SK-N-SH treated with all-trans-retinoic acid at 6 μM for 48 hours (cell line): Measurements from ENCODE around the gene MMP19.

Source experiments
- ATAC-seq: fragments of 200-7000 bp; cut with Tn5 transposase; 3 replicates; pipeline ENCODE4 v1.9.1; 2020; ENCODE audit warnings: mild to moderate bottlenecking, moderate library complexity
- ARNTL ChIP-seq: fragments of 450-650 bp; formaldehyde crosslinking; IDR thresholded peaks from 2 replicates; pipeline ENCODE4 v1.5.0; 2020; ENCODE audit warnings: low read depth, mild to moderate bottlenecking, moderate library complexity, borderline replicate concordance
- BACH2 ChIP-seq: fragments of 250-450 bp; sonication (Bioruptor Pico); IDR thresholded peaks from 2 replicates; pipeline ENCODE4 v1.9.0; 2021; ENCODE audit warnings: mild to moderate bottlenecking, borderline replicate concordance
- CREB5 ChIP-seq: fragments of 250-450 bp; sonication (Bioruptor Pico); IDR thresholded peaks from 2 replicates; pipeline ENCODE4 v1.5.1; 2020; ENCODE audit warnings: low read depth, mild to moderate bottlenecking, moderate library complexity
- CSDC2 ChIP-seq: fragments of 250-450 bp; sonication (Bioruptor Pico); IDR thresholded peaks from 2 replicates; pipeline ENCODE4 v1.5.0; 2020; ENCODE audit warnings: mild to moderate bottlenecking, moderate library complexity
- CSRNP3 ChIP-seq: fragments of 250-450 bp; sonication (Bioruptor Pico); IDR thresholded peaks from 2 replicates; pipeline ENCODE4 v1.5.1; 2021; ENCODE audit warnings: mild to moderate bottlenecking, moderate library complexity
- ESRRG ChIP-seq: fragments of 250-450 bp; sonication (Bioruptor Pico); IDR thresholded peaks from 2 replicates; pipeline ENCODE4 v1.6.1; 2021; ENCODE audit warnings: mild to moderate bottlenecking
- GLIS3 ChIP-seq: fragments of 250-450 bp; sonication (Bioruptor Pico); IDR thresholded peaks from 2 replicates; pipeline ENCODE4 v1.5.0; 2020; ENCODE audit warnings: mild to moderate bottlenecking, moderate library complexity
- ISL1 ChIP-seq: fragments of 250-450 bp; sonication (Bioruptor Pico); IDR thresholded peaks from 2 replicates; pipeline ENCODE4 v2.1.2; 2022; ENCODE audit warnings: mild to moderate bottlenecking, moderate library complexity
- PATZ1 ChIP-seq: fragments of 250-450 bp; sonication (Bioruptor Pico); IDR thresholded peaks from 2 replicates; pipeline ENCODE4 v1.8.0; 2020; ENCODE audit warnings: mild to moderate bottlenecking, moderate library complexity, borderline replicate concordance
- POU6F1 ChIP-seq: fragments of 250-450 bp; sonication (Bioruptor Pico); IDR thresholded peaks from 2 replicates; pipeline ENCODE4 v1.8.0; 2021; ENCODE audit warnings: low read depth, mild to moderate bottlenecking, moderate library complexity, borderline replicate concordance
- PPARA ChIP-seq: fragments of 250-450 bp; sonication (Bioruptor Pico); IDR thresholded peaks from 2 replicates; pipeline ENCODE4 v1.5.0; 2020; ENCODE audit warnings: mild to moderate bottlenecking, borderline replicate concordance
- RARB ChIP-seq: fragments of 250-450 bp; sonication (Bioruptor Pico); IDR thresholded peaks from 2 replicates; pipeline ENCODE4 v1.8.0; 2021; ENCODE audit warnings: mild to moderate bottlenecking, moderate library complexity
- SNAI2 ChIP-seq: fragments of 250-450 bp; sonication (Bioruptor Pico); IDR thresholded peaks from 2 replicates; pipeline ENCODE4 v1.5.0; 2020; ENCODE audit warnings: mild to moderate bottlenecking, moderate library complexity
- TCF4 ChIP-seq: fragments of 250-450 bp; sonication (Bioruptor Pico); IDR thresholded peaks from 2 replicates; pipeline ENCODE4 v1.8.0; 2021; ENCODE audit warnings: mild to moderate bottlenecking, moderate library complexity, borderline replicate concordance
- TOX ChIP-seq: fragments of 250-450 bp; sonication (Bioruptor Pico); IDR thresholded peaks from 2 replicates; pipeline ENCODE4 v1.8.0; 2021; ENCODE audit warnings: mild to moderate bottlenecking, moderate library complexity, borderline replicate concordance
- TSHZ2 ChIP-seq: fragments of 250-450 bp; sonication (Bioruptor Pico); IDR thresholded peaks from 2 replicates; pipeline ENCODE4 v1.5.0; 2020; ENCODE audit warnings: mild to moderate bottlenecking, moderate library complexity
- ZC3H10 ChIP-seq: fragments of 250-450 bp; sonication (Bioruptor Pico); IDR thresholded peaks from 2 replicates; pipeline ENCODE4 v1.5.1; 2021; ENCODE audit warnings: mild to moderate bottlenecking, moderate library complexity
- ZFP3 ChIP-seq: fragments of 250-450 bp; sonication (Bioruptor Pico); IDR thresholded peaks from 2 replicates; pipeline ENCODE4 v1.5.0; 2020; ENCODE audit warnings: mild to moderate bottlenecking, moderate library complexity
- ZFP30 ChIP-seq: fragments of 450-650 bp; formaldehyde crosslinking; IDR thresholded peaks from 2 replicates; pipeline ENCODE4 v1.5.0; 2022; ENCODE audit warnings: mild to moderate bottlenecking, moderate library complexity
- ZNF565 ChIP-seq: fragments of 450-650 bp; formaldehyde crosslinking; conservative IDR thresholded peaks from 2 replicates; pipeline ENCODE4 v1.5.0; 2020; ENCODE audit warnings: low read depth, mild to moderate bottlenecking, moderate library complexity
- ZNF70 ChIP-seq: fragments of 450-650 bp; formaldehyde crosslinking; IDR thresholded peaks from 2 replicates; pipeline ENCODE4 v1.5.0; 2020; ENCODE audit warnings: mild to moderate bottlenecking, moderate library complexity
- ZNF8 ChIP-seq: fragments of 450-650 bp; formaldehyde crosslinking; IDR thresholded peaks from 2 replicates; pipeline ENCODE4 v1.5.0; 2020; ENCODE audit warnings: mild to moderate bottlenecking, moderate library complexity

MMP19 gene

GRCh38 chr12:55831447-55831815, 11.3 kb downstream of the MMP19 start (continued):
- TF ChIP-seq CREB5 (no peak), ESRRG (no peak), CSRNP3 (CRISPR knock-in tag) (no peak)
- TF ChIP-seq, all 23 proteins: peak for 0

- TF ChIP-seq ISL1 (CRISPR knock-in tag) (no peak), RARB (CRISPR knock-in tag) (no peak), TSHZ2 (CRISPR knock-in tag) (no peak), ZFP30 (CRISPR knock-in tag) (no peak), ZFP3 (CRISPR knock-in tag) (no peak), CSDC2 (no peak), ZC3H10 (no peak), BACH2 (CRISPR knock-in tag) (no peak), ESRRG (no peak), TOX (no peak), CREB5 (no peak)
- TF ChIP-seq, all 23 proteins: peak for 0
Measured at GRCh38 chr12:55830601-55831446, 11.9 kb downstream of the MMP19 start.

GRCh38 chr12:55829967-55830600, 12.7 kb downstream of the MMP19 start:
- TF ChIP-seq PATZ1 (CRISPR knock-in tag) = no peak
- TF ChIP-seq POU6F1 = no peak
- TF ChIP-seq TCF4 = no peak
- TF ChIP-seq ZNF70 (CRISPR knock-in tag) = peak; percentile 54; the same call in 1 of the 2 replicates
- no peak for TF ChIP-seq PPARA
- ATAC-seq = peak; percentile 42

More at GRCh38 chr12:55830601-55831446, 11.9 kb downstream of the MMP19 start:
- peak; percentile 10 for ATAC-seq

- ATAC-seq = no peak
- TF ChIP-seq CSRNP3 (CRISPR knock-in tag) (no peak), ZFP30 (CRISPR knock-in tag) (no peak), ZFP3 (CRISPR knock-in tag) (no peak), ARNTL (no peak), POU6F1 (no peak), RARB (CRISPR knock-in tag) (no peak), SNAI2 (no peak), TOX (no peak), ZNF8 (CRISPR knock-in tag) (no peak), GLIS3 (no peak), BACH2 (CRISPR knock-in tag) (no peak), ZNF565 (CRISPR knock-in tag) (no peak)
Measured at GRCh38 chr12:55828357-55828756, 14.4 kb downstream of the MMP19 start.
